Neuronal stem cell (in vitro differentiated cells): ENCODE measurements around the gene RNF212B.
"Not testable (repeated sequence)": the region's sequence is repeated elsewhere in the genome, so short reads cannot be mapped to it uniquely, and the experiment has no call there.

Experiments
- DNase-seq: peaks from one replicate; pipeline ENCODE4 v3.0.0-alpha.2; 2013; ENCODE audit warnings: low spot score
- H2AFZ ChIP-seq: one replicate; pipeline ENCODE4 v1.6.1; 2013; ENCODE audit warnings: mild to moderate bottlenecking, low read length, inconsistent platforms
- H2AK5ac ChIP-seq: 2 replicates; pipeline ENCODE4 v1.6.1; 2013; ENCODE audit warnings: low read depth, mild to moderate bottlenecking, inconsistent platforms, low read length, moderate library complexity, mixed read lengths
- H2BK120ac ChIP-seq: 2 replicates; pipeline ENCODE4 v1.6.1; 2013; ENCODE audit warnings: low read depth, mild to moderate bottlenecking, inconsistent platforms, low read length, moderate library complexity, mixed read lengths
- H2BK12ac ChIP-seq: one replicate; pipeline ENCODE4 v1.6.1; 2013; ENCODE audit warnings: low read length, inconsistent platforms
- H2BK15ac ChIP-seq: 2 replicates; pipeline ENCODE4 v1.6.1; 2013; ENCODE audit warnings: mild to moderate bottlenecking, low read length, inconsistent platforms, mixed read lengths
- H2BK5ac ChIP-seq: one replicate; pipeline ENCODE4 v1.6.1; 2013; ENCODE audit warnings: inconsistent platforms, mild to moderate bottlenecking, low read length, moderate library complexity
- H3K14ac ChIP-seq: one replicate; pipeline ENCODE4 v1.6.1; 2013; ENCODE audit warnings: low read length, inconsistent platforms
- H3K18ac ChIP-seq: 2 replicates; pipeline ENCODE4 v1.6.1; 2013; ENCODE audit warnings: low read length, inconsistent platforms
- H3K23ac ChIP-seq: 2 replicates; pipeline ENCODE4 v1.6.1; 2013; ENCODE audit warnings: low read depth, mild to moderate bottlenecking, mixed read lengths, low read length, inconsistent platforms; ENCODE audit not compliant: poor library complexity
- H3K27ac ChIP-seq: replicated peaks from 3 replicates; pipeline ENCODE4 v1.5.1; 2013; ENCODE audit warnings: low read length, inconsistent platforms
- H3K27me3 ChIP-seq, 3 experiments: 2 replicates each; pipeline ENCODE4 v1.6.1; 2013; ENCODE audit warnings: low read length in 3 of 3, mild to moderate bottlenecking in 2 of 3, inconsistent platforms in 1 of 3, low read depth in 1 of 3, mixed read lengths in 1 of 3, moderate library complexity in 1 of 3; ENCODE audit not compliant: control insufficient read depth in 3 of 3, insufficient read depth in 3 of 3
- H3K36me3 ChIP-seq, 2 donors: replicated peaks in 1 of 2; 2 replicates each; pipeline ENCODE4 v1.6.1; 2013; ENCODE audit warnings: low read length in 2 of 2; ENCODE audit not compliant: control insufficient read depth in 2 of 2, insufficient read depth in 2 of 2
- H3K4ac ChIP-seq: 2 replicates; pipeline ENCODE4 v1.6.1; 2013; ENCODE audit warnings: inconsistent platforms, mild to moderate bottlenecking, low read length, moderate library complexity
- H3K4me1 ChIP-seq, 2 donors: 1 replicate in 1 of 2; 2 replicates in 1 of 2; pipeline ENCODE4 v1.6.1; 2013; ENCODE audit warnings: low read length in 2 of 2, low read depth in 1 of 2; ENCODE audit not compliant: control insufficient read depth in 2 of 2, insufficient read depth in 1 of 2
- H3K4me2 ChIP-seq: one replicate; pipeline ENCODE4 v1.6.1; 2013; ENCODE audit warnings: mild to moderate bottlenecking, low read length, inconsistent platforms; ENCODE audit not compliant: insufficient read depth, poor library complexity, severe bottlenecking
- H3K4me3 ChIP-seq, 2 donors: 2 replicates each; pipeline ENCODE4 v1.5.1; 2013; ENCODE audit warnings: low read length in 2 of 2, mild to moderate bottlenecking in 2 of 2, inconsistent platforms in 1 of 2, moderate library complexity in 1 of 2
- H3K79me1 ChIP-seq: one replicate; pipeline ENCODE4 v1.6.1; 2013; ENCODE audit warnings: low read depth, mild to moderate bottlenecking, inconsistent platforms, low read length, moderate library complexity
- H3K9ac ChIP-seq: one replicate; pipeline ENCODE4 v1.6.1; 2013; ENCODE audit warnings: mild to moderate bottlenecking, low read depth, low read length, inconsistent platforms; ENCODE audit not compliant: poor library complexity
- H3K9me3 ChIP-seq, 2 donors: replicated peaks in 1 of 2; 2 replicates each; pipeline versions ENCODE3 to v1.6.1; 2013; ENCODE audit warnings: low read length in 2 of 2, mild to moderate bottlenecking in 2 of 2, inconsistent platforms in 1 of 2, low read depth in 1 of 2, mixed read lengths in 1 of 2, moderate library complexity in 1 of 2; ENCODE audit not compliant: control insufficient read depth in 2 of 2, insufficient read depth in 1 of 2
- H4K8ac ChIP-seq: one replicate; pipeline ENCODE4 v1.6.1; 2013; ENCODE audit warnings: low read depth, mild to moderate bottlenecking, inconsistent platforms, low read length, moderate library complexity
- H4K91ac ChIP-seq: one replicate; pipeline ENCODE4 v1.6.1; 2013; ENCODE audit warnings: low read length, low read depth, mild to moderate bottlenecking, inconsistent platforms; ENCODE audit not compliant: poor library complexity
- WGBS, 2 donors: extraction: QIAGEN DNeasy Blood & Tissue Kit; methylation state at CpG; one replicate each; pipeline ENCODE4 v1.1.7; 2013; ENCODE audit warnings: missing lambda C conversion rate in 2 of 2, mixed read lengths in 1 of 2; ENCODE audit not compliant: insufficient read length in 2 of 2, insufficient replicate concordance in 1 of 2; ENCODE audit errors: extremely low coverage in 2 of 2; 5-methylcytosine and 5-hydroxymethylcytosine counted together

Gene RNF212B

GRCh38 chr14:23232241-23232808 is 5.4 kb upstream of the RNF212B start:
- not testable (repeated sequence) for DNase-seq, H3K23ac ChIP-seq, H3K4me3 ChIP-seq, H3K9ac ChIP-seq, H2AFZ ChIP-seq, H3K9me3 ChIP-seq, H3K4me2 ChIP-seq, H3K27me3 ChIP-seq, H3K36me3 ChIP-seq, H3K14ac ChIP-seq, H3K79me1 ChIP-seq, H3K18ac ChIP-seq, H3K4me1 ChIP-seq, H2BK15ac ChIP-seq, H3K4ac ChIP-seq, H2BK12ac ChIP-seq, H4K91ac ChIP-seq, H3K27ac ChIP-seq, H2BK5ac ChIP-seq, H2BK120ac ChIP-seq, H2AK5ac ChIP-seq, H4K8ac ChIP-seq
- WGBS, 2 donors = no CpG with 5 or more reads among the region's 38 CpGs

GRCh38 chr14:23240661-23241060 is 2.9 kb downstream of the RNF212B start:
- Histone ChIP-seq H3K4me1 (no peaks in the 10 kb centered on the region), H2AK5ac (no peak overlapping the region), H3K9me3 (no peaks in the 10 kb centered on the region), H3K4me2 (no peak overlapping the region), H3K4me3 (no peak overlapping the region), H4K8ac (no peak overlapping the region), H3K9ac (no peak overlapping the region), H3K27ac (no peak overlapping the region), H2BK12ac (no peak overlapping the region), H4K91ac (no peak overlapping the region), H2BK120ac (no peak overlapping the region), H3K23ac (no peak overlapping the region), H3K14ac (no peak overlapping the region), H2BK5ac (no peak overlapping the region), H2AFZ (no peak overlapping the region), H3K36me3 (no peaks in the 10 kb centered on the region), H2BK15ac (no peak overlapping the region), H3K18ac (no peak overlapping the region), H3K4ac (no peak overlapping the region), H3K79me1 (no peaks in the 10 kb centered on the region), H3K27me3 (no peaks in the 10 kb centered on the region)
- DNase-seq = no peak
- no CpG with 5 or more reads among the region's 1 CpG for WGBS, 2 donors

- not testable (repeated sequence) for H3K23ac ChIP-seq, H2BK120ac ChIP-seq, H3K9me3 ChIP-seq, H3K18ac ChIP-seq, H4K8ac ChIP-seq, H3K27ac ChIP-seq, H3K4me2 ChIP-seq, H3K27me3 ChIP-seq, H3K36me3 ChIP-seq, H3K4ac ChIP-seq, H3K4me1 ChIP-seq, H2AFZ ChIP-seq, H3K79me1 ChIP-seq, H3K14ac ChIP-seq, H2BK15ac ChIP-seq, DNase-seq, H3K9ac ChIP-seq, H4K91ac ChIP-seq, H3K4me3 ChIP-seq, H2AK5ac ChIP-seq, H2BK5ac ChIP-seq, H2BK12ac ChIP-seq
- no CpG with 5 or more reads among the region's 7 CpGs for WGBS, 2 donors
Observed at GRCh38 chr14:23241061-23241715, 3.5 kb downstream of the RNF212B start.

- H3K9ac ChIP-seq = no peak overlapping the region
- H2BK5ac ChIP-seq = no peak overlapping the region
- no peak overlapping the region for H3K14ac ChIP-seq
- H2AK5ac ChIP-seq = no peak overlapping the region
- H3K4me3 ChIP-seq = no peak overlapping the region
- no peaks in the 10 kb centered on the region for H3K79me1 ChIP-seq
- H3K9me3 ChIP-seq = no peaks in the 10 kb centered on the region
- H3K27ac ChIP-seq = no peak overlapping the region
- H3K18ac ChIP-seq = no peak overlapping the region
- no peak for DNase-seq
- no peak overlapping the region for H4K8ac ChIP-seq
- H2BK120ac ChIP-seq = no peak overlapping the region
- WGBS, 2 donors = no CpG with 5 or more reads among the region's 3 CpGs
- H2AFZ ChIP-seq = no peak overlapping the region
- H3K4me2 ChIP-seq = no peak overlapping the region
- no peak overlapping the region for H4K91ac ChIP-seq
- H3K4ac ChIP-seq = no peak overlapping the region
- H3K4me1 ChIP-seq = no peaks in the 10 kb centered on the region
- no peak overlapping the region for H2BK12ac ChIP-seq
- H3K23ac ChIP-seq = no peak overlapping the region
- no peak overlapping the region for H2BK15ac ChIP-seq
- H3K36me3 ChIP-seq = no peaks in the 10 kb centered on the region
- H3K27me3 ChIP-seq = no peaks in the 10 kb centered on the region
Observed at GRCh38 chr14:23242076-23242475, 4.3 kb downstream of the RNF212B start.
